GM20000 (cell line): ENCODE results near the gene EDN2.

Source experiments
- DNase-seq: peaks from one replicate; pipeline ENCODE4 v3.0.0; 2012; ENCODE audit warnings: low spot score
- TF ChIP-seq, protein P1 (sequence below): IDR thresholded peaks from 2 replicates; pipeline ENCODE4 v1.5.1; 2012; ENCODE audit warnings: mild to moderate bottlenecking, control low read depth; ENCODE audit errors: extremely low read depth, missing control alignments

The EDN2 gene

GRCh38 chr1:41480204-41481108 is 4.0 kb downstream of the EDN2 start:
- DNase-seq, result no peak
- TF ChIP-seq, protein P1, sequence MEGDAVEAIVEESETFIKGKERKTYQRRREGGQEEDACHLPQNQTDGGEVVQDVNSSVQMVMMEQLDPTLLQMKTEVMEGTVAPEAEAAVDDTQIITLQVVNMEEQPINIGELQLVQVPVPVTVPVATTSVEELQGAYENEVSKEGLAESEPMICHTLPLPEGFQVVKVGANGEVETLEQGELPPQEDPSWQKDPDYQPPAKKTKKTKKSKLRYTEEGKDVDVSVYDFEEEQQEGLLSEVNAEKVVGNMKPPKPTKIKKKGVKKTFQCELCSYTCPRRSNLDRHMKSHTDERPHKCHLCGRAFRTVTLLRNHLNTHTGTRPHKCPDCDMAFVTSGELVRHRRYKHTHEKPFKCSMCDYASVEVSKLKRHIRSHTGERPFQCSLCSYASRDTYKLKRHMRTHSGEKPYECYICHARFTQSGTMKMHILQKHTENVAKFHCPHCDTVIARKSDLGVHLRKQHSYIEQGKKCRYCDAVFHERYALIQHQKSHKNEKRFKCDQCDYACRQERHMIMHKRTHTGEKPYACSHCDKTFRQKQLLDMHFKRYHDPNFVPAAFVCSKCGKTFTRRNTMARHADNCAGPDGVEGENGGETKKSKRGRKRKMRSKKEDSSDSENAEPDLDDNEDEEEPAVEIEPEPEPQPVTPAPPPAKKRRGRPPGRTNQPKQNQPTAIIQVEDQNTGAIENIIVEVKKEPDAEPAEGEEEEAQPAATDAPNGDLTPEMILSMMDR, result no peak

GRCh38 chr1:41479808-41480160 is 4.7 kb downstream of the EDN2 start:
- TF ChIP-seq, protein P1, result no peak
- DNase-seq, result no peak

GRCh38 chr1:41479000-41479807 is 5.3 kb downstream of the EDN2 start:
- TF ChIP-seq, protein P1, result no peak
- DNase-seq, result no peak

DNA sequence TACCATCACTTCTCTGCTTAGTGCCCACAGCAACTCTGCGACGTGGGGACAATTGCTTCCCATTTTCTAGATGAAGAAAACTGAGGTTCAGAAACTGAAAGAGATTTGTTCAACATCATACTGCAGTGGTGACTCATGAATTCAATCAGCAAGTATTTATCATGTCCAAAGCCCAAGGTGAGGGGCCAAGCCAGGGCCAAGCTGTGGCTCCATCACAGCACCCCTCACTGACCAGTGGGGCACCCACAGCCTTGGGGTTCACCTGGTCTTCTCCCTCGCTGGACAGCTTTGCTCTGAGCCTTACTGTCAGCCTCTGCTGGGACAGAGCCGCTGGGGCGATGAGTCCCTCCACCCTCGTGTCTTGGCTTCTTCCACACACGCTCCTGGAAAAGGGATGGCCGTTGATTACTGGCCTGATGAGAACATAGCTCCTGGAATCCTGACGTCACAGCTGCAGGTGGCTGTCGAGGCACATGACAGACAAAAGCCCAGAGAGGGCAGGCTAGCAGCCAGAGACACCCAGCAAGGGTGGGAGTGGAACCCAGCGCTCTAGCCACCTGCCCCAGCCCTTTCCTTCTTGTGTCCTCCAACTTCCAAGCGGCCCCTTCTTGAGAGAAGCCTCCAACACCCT is 6.2 kb downstream of the EDN2 start:
- TF ChIP-seq, protein P1, result no peak
- DNase-seq, result no peak

DNA sequence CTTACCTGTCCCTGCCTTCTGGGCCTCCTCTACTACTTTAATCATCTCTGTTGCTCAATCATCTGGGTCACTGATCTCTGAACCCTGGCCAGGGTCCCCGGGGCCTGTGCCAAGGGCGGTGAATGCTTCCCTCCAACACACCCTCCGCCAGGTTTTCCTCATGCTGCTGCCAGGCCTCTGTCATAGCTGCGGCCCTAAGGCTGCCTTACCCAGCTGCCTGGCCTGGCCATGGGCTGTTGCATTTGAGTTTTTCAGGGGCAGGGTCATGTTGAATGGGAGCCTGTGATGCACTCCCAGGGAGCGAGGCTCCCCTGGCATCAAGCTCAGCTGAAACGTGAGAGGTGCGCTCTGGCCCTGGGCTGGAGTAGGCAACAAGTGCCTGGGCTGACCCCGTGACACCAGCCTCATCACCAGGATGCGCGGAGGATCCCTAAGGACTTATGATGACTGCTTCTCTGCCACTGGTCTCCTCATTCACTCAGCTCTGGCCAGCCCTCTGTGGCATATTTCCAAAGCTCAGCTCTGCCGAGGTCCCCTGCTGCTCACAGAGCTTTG is 7.6 kb downstream of the EDN2 start:
- TF ChIP-seq, protein P1, result no peak
- DNase-seq, result no peak

DNA sequence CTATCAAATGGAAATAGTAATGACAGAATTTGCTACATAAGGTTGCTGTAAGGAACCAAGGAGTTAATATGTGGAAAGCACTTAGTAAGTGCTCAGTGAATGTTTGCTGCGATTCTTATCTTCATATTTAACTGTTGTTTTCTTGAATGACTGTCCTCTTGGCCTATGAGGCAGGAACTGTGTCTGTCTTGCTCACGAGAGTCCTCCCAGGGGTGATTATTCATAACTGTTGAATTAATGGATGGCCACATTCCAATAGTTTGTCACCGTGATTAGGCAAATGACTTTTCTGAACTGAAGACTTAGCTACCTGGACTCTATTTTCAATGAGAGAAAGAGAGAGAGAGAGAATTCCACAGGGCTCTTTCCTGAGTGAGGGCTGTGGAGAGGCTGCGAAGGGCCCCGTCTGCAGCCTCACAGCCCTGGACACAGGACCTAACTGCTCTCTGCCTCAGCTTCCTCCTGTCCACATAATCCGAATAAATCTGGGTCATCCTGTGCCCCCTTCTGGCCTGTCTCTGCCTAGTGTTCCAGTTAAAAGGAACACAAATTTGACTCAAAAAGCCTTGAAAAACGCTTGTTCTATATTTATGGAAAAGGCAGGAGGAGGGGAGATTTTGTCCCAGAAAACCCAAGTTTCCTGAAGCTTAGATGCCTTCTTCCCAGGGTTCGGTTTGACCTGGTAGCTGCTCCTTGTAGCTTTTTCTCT is 8.5 kb downstream of the EDN2 start:
- no peak for DNase-seq
- TF ChIP-seq, protein P1, result no peak
